CD4-positive, alpha-beta T cell treated with Interferon gamma for 1 hour (primary cell): ENCODE results near the gene PPAN.
A peak's percentile ranks its signal among the peaks of the same experiment; 100 is the strongest.

Experiments
- DNase-seq: peaks from one replicate; pipeline ENCODE4 v3.0.0-alpha.2; 2020

The PPAN gene

DNA sequence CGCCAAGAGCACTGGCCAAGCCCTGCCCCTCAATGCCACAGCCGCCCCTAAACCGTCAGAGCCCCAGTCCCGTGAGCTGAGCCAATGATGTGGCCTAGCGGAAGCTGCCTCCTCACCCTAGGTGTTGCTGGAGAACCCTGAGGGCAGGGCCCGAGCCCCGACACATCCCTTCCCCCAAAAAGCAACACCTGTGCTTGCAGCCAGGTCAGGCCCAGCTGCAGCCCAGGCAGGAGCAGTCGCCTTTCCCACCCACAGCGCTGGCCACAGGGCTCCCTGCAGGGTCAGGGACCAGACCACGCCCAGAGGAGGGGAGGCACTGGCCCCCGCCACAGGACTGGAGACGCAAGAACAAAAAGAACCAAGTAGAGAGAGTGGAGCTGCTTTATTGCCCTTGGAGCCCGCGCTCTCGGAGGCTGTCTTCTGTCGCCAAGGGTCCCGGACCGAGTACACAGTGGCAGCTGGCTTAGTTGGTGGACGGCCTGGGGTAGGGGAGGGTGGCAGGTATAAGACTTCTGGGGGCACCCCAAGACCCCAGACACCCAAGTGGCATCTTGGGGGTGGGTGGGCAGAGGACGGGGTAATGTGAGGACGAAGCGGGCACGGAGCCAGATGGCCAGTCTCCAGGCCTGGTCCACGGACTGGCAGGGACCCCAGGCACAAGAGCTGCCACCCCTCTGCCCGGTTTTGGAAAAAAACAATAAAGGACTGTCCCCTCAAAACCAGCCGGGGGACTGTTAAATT lies 8.7 kb downstream of the PPAN start:
- DNase-seq = no peak

DNA sequence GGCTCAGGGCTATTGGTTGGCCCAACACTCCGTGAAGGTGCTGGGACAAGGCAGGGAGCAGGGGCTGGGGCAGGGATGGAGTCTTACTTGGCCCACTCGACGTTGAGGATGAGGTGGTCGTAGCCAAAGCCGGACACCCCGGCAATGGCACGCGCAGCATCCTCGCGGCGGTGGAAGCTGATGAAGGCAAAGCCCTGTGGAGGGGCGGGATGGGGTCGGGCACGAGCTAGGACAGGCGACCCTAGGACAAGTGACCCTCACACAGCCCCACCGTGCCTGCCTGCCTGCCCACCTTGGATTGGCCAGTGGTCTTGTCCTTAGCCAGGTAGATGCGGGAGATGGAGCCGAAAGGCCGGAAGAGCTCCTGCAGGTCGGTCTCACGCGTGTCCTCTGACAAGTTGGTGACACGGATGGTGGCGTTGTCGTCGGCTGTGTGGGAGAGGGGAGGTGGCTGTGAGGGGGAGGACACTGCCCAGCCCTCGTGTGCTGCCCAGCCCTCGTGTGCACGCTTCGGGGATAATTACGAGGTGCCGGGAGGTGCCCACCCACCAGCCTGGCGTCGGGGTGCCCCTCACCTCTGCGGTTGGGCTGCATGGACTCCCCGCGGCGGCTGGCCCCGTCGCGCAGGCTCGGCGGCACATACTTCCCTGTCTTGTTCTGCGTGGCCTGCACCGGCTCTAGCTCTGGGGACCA lies 9.4 kb downstream of the PPAN start:
- no peak for DNase-seq

DNA sequence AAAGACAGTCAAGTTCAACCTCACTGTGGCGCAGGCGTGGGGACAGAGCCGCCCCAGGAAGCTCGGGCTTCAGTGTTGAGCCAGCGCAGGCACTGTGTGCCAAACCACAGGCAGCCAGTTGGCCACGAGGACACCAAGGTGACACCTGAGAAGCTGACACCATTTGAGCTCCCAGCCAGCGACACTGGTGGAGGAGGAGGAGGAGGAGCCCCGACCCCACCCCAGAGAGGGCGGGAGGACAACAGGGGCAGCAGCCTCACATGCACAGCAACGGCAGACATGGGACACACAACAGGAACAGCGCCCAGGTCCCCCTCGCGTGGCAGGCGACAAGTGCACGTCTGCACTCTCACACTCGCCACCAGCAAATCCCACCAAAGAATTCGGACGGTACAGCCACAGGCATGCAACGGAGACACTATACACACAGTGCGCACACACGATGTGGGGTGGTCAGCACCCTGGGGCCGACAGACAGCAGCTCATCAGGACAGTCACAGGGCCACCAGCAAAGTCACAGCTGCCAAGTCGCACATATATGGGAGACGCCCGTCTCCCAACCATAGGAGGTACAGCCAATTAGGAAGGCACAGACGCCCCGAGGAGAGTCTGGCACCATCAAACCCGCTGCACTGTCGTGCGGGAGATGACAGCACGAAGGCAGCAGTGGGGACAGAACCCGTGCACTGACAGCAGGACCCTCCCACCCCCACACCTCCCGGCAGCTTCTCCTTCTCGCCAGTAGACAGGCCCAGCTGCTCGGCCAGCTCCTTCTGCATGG lies 10.1 kb downstream of the PPAN start:
- DNase-seq = peak; percentile 34

DNA sequence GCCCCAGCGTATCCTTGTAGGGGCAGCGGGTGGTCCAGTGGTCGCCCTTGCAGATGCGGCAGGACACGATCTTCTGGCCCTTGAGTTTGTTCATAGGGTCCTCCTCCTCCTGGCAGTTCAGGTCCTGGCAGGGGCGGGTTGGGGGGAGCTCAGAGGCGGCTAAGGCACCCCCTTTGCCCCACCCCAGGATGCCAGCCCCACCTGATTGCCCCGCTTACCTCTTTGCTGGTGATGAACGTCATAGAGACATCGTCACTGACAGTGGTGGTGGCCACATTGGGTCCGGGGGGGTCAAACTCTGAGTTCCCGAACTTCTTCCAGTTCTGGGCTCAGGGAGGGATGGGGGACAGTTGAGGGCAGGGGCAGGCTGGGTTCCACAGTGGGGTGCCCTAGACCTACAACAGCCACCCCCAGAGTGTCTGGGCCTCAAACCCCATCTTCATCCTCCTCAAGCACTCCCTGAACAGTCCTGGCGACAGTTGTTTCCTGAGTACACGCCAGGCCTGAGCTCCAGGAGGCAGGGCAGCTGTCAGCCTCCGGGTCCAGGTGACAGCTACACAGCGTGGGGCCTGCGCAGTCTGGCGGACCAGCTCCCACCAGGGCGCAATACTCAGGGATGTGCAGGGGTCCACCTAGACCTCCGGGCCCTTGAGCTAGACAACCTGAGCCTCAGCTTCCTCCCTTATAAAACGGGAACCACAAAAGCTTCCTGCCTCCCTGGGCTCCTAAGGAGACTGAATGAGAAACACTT lies 10.9 kb downstream of the PPAN start:
- no peak for DNase-seq

DNA sequence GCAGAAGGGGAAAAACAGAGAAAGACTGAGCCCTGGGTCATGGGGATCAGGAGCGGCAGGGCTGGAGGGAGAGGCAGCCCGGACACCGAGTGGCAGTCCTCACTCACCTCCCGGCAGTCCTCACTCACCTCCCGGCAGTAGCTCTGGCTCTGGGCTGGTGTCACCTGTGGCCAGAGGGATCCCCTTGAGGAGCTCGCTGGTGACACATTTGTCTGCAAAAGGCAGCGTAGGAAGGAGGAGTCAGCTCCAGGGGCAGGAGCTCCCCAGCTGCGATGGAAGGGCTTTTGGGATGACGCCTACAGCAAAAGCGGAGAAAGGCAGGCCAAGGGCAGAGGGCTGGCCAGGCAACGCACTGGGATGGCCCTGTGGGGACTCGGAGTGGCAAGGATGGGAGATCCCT lies 12.8 kb downstream of the PPAN start:
- DNase-seq = no peak

DNA sequence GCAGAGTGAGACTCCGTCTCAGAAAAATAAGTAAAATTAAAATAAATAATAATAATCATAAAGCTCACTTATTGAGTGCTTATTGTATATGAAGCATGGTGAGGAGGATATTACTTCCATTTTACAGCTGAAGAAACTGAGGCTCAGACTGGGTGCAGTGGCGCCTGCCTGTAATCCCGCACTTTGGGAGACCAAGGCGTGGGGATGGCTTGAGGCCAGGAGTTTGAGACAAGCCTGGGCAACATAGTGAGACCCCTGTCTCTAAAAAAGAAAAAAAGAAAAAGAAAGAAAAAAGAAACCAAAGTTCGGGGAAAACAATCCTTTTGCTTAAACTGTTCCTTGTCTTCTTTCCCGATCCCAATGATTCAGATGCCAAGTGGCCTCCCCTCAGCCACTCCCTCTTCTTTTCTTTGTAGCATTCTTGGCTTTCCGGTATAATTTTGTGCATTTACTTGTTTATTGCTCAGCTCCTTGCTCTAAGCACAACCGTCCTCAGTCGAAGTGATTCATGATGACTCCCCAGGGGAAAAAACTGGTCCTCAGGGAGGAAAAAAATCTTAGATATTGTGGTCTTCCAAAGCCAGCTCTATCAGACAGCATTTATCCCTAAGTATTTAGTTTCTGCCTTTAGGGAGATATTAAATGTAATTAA lies 14.5 kb downstream of the PPAN start:
- no peak for DNase-seq

DNA sequence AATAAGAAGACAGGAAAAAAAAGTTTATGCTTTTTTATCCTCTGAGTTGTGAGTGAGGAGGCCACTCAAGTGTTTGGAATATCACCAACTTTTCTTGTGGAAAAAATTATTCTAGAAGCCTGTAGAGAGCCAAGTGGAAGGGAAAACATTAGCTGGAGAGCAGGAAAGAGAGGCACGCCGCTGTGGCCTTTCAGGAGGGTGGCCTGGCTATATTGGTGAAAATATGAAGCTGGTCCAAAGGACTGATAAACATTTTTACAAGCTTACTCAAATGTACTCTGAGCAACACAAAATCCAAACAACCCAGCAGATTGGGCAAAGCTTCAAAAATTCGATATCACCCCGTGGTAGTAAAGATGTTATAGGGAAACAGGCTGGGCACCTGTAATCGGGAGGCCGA lies 15.9 kb downstream of the PPAN start:
- no peak for DNase-seq

DNA sequence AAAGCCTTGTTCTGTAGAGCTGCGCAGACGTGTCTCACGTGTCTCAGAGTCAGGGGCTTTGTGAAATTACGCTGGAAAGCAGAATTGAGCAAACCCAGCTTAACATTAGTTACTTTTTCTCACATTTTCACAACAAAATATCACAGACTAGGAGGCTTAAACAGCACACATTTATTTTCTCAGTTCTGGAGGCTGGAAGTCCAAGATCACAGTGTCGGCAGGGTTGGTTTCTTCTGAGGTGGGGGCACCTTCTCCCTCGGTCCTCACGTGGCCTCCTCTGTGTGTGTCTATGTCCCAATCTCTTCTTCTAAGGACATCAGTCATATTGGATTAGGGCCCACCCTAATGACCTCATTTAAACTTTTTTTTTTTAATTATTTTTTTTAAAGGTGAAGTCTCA lies 18.3 kb downstream of the PPAN start:
- no peak for DNase-seq

DNA sequence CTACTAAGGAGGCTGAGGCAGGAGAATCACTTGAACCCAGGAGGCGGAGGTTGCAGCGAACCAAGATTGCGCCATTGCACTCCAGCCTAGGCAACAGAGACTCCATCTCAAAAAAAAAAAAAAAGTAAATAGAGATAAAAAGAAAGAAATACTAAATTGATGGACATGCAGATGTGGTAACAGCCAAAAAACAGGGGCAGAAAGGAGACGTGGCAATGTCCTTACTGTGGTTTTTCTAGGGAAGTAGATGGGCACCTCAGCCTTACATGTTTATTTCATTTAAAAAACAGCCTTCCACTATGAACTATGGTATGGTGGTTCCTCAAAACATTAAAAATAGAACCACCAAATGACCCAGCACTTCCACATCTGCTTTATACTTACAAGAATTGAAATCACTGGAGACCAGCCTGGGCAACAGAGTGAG lies 20.1 kb downstream of the PPAN start:
- DNase-seq = no peak

DNA sequence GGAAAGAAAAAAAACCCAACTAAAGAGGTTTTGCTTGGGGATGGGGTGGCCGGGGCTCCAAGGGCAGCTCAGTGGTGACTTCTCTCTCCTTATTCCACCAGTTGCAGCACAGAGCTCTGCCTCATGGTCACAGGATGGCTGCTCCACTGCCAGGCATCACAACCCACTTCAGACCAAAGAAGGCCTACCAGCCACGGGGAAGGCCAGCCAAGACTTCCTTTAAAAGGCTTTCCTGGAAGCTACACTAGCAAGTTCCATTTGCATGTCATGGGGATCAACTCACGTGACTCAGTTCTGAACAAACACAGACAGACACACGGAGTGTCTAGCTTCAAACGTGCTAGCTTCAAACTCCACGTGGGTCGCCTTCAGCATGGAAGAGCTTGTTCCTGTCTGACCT lies 26.7 kb downstream of the PPAN start:
- DNase-seq = no peak

DNA sequence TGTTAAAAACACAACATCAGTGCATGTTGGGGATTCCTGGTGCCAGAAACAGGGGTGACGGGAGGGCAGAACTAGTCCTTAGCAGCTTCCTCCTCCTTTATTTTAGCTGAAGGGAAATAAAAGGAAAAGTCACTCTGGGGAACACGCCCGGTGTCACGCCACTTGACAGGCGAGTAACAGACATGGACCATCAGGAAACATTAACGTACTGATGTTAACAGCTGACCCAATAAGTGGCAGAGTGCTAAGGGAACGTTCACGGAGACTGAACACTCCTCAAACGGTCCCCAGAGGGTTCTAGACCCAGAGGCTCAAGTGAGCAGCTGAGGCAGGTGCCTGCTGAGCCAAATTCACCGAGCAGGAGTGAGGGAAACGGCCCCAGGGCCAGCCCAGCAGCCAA lies 27.4 kb downstream of the PPAN start:
- no peak for DNase-seq

DNA sequence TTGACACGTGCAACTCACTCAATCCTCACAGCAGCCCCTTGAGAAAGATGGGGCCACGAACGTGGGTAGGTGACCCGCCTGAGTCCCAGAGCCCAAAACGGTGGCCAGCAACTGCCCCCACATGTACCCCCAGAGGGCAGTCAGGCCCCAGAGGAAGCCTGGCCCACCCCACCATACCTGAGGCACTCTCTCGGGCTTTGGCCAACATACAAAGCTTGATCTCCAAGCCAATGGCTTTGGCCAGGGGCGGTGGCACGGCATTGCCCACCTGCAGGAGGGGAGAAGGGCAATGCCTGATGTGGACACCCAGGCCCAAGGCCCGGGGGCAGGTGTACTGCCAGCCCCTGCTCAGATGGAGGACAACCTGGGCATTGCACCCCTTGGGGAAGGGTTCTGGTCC lies 27.9 kb downstream of the PPAN start:
- DNase-seq = no peak

DNA sequence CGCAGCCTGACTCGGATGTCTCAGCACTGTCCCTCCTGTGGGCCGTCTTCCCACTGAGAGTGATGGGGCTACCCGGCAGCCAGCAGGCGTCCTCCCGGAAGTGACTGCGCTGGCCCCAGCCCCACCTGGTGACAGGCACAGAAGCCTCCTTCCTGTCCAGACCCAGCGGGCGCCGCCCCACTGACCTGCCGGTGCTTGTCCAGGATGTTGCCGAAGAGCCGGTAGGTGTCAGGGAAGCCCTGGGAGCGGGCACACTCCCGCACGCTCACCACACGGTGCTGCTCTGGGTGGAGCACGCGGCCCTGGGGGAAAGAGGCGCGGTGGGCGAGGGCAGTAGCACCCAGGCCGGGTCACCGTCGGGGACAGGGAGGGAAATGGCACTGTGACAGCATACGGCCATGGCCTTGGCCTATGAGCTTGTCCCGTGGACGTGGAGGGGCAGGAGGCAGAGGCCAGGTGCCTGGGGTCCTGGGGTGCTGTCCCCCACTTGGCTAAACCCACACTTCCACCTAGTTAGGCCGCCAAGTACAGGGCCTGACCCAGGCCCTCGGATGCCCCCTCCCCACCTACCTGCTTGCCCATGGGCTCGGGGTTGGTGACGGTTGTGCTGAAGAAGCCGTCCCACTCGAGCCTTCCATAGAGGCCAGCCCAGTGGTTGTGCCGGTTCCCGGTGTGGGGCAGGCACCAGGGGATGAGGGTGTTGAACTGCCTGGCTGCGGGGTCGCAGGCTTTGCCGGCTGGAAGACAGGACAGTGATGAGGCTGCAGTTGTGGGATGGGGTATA lies 29.6 kb downstream of the PPAN start:
- no peak for DNase-seq

DNA sequence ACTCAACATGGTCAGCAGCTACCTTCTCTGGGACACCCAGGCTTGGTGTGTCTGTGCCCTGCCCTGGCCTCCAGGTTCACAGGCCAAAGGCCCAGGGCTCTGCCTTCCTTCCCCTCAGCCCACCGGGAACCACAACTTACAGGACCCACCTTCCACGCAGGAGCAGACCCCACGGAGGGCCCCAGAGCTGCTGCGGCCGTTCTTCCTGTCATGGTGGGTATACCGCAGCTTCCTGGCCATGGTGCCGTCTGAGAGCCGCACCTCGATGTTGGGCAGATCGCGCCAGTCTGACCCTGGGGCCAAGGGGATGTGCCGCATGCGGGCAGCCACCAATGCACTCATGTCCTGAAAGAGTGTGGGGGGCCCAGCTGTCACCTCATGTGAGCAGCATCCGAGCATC lies 30.8 kb downstream of the PPAN start:
- no peak for DNase-seq

DNA sequence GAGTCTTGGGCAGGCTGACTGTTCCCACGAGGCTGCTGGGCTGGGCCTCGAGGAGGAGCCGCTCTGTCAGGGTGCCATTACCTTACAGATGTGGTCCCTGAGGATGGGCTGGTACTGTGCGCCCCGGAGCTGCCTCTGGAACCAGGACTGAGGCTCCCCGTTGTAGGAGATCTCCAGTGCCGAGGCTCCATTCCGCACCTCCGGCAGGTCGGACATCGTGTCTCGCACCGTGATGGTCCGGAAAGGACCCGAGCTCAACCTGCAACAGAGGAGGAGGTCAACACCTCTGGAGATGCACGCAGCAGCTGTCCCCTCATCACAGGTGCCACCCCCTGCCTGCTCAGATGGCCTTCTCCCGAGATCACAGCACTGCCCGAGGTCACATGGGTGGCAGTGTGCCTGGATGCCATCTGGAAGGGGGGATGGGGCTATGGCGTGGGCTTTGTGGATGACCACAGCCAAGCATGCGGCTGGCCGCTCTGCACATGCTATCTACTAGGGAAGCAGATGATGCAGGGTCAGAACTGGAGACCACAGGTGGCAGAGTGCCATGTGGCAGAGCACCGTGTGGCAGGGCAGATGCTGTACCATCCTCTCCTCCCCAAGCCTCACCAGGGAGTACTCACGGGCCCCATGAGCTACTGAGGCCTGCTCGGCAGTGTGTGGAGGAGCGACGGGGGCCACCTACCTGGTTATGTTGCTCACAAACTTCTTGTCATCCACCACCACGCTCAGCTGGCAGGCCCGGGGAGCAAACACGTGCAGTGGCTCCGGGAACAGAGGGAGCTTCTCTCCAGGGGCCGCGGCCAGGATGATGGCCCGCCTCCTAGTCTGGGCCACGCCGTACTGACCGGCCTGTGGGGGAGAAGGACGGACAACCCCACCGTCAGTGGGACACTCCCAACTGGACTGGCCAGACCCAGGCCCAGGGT lies 31.9 kb downstream of the PPAN start:
- no peak for DNase-seq

DNA sequence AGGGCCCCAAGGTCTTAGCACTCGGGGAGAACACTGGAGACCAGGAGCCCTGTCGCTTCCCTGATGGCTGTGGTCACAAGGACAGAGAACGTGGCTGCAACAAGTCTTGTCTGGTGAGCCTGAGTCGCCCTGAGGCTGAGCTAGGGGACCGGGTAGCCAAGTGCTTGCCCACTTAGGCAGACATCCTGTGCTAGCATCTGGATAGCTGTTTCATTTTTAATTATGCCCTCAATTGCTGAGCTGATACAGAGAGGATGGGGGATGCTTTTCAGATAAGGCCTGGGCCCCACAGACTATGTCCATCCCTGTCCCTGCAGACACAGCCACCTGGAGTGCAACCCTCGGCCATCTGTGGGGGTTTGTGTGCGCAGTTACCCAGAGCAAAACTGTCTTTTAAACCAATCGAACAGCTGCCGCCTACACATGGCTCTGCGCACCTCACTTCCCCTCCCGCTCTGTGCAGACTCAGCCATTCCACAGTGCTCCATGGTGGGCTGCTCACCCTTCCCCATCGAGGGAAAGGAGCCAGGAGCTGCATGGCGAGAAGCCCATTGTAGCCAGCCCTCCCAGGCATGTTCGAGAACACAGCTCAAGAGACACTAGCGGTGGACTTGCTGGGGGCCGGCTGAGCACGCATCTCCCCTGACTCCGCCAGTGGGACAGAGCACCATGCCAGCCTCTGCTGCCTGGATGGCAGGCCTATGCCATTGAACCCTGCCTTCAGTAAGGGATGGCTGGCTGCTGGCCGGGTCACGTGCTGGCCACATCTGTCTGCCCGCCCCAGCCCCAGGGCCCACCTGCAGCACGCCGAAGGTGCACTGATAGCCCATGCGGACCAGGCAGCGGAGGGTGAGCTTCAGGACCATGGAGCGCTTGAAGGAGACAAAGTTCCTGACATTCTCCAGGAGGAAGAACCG lies 33.0 kb downstream of the PPAN start:
- DNase-seq = no peak

DNA sequence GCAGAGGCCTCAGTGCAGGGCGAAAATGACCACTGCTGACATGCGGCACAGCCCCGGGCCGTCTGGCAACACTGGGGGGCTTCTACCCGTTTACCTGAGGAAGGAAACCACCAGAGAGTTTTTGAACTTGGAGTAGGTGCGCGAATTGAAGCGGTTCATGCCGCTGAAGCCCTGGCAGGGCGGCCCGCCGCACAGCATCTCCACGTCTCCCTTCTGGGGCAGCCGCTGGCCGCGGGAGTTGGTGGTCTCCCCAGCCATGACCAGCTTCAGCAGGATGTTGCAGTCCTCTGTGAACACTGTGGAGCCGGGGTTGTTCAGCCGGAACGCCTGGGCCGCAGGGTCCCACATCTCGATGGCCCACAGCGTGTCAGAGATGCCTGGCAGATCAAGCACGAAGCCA lies 33.8 kb downstream of the PPAN start:
- DNase-seq = no peak

DNA sequence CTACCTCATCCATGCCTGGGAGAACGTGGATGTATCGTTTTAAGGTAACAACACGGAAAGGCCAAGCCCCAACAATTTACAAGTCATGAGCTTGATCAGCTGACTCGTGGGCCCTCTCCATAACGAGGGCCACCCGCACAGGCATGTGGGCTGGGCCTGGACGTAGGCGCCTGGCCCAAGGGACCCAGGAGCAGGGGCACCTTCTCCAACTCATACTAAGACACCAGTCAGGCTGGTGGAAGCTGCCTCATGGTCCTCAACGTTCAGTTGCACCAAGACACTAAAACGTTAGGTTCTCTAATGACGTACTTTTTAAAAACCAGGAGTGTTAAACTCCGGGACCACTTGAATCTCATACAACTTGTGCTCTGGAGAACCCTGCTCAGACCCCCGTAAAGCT lies 35.3 kb downstream of the PPAN start:
- DNase-seq = no peak

DNA sequence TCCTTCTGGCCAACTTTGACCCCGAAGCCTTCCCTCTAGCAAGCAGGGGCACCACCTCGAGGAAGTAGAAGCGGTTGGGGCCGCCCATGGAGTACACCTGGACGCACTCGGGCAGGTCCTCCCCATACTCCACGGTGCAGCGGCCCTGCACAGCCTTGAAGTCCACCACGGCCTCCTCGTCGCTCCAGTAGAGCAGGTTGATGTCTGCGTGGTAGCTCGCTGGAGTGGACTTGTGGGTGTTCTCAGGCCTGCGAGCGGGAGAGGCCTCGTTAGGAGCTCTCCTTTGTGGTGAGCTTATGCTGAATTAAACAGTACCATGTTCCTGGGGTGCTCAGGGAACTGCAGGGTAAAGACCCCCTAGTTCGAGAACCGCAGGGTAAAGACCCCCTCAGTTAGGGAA lies 35.8 kb downstream of the PPAN start:
- DNase-seq = no peak
